ENCODE results near the gene PLXNC1.

The PLXNC1 gene

DNA sequence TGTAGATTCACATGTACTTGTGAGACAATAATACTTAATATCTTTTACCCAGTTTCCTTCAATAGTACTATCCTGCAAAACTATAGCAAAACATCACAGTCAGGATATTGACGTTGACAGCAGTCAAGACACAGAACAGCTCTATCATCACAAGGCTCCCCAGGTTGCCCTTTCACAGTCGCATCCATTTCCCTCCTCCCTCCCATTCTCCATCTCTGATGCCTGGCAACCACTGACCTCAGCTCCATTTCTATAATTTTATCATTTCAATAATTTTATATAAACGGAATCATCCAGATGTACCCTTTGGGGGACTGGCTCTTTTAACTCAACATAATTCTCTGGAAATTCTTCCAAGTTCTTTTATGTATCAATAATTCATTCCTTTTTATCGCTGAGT is 81.5 kb downstream of the PLXNC1 start:
- H3K27ac ChIP-seq (ENCODE audit: low read depth, low read length) = no peak overlapping the region
- H3K36me3 ChIP-seq (ENCODE audit: control insufficient read depth in 1 of 2, insufficient read depth in 2 of 2, low read length in 2 of 2) = no peaks in the 10 kb centered on the region
- no peaks in the 10 kb centered on the region for H3K27me3 ChIP-seq (ENCODE audit: insufficient read depth, low read length)
- no peak overlapping the region for H3K4me3 ChIP-seq (ENCODE audit: low read depth, low read length)
- no peak overlapping the region for H4K12ac ChIP-seq (ENCODE audit: low read depth, low read length)
- no peak overlapping the region for H4K8ac ChIP-seq (ENCODE audit: low read depth, low read length)
- H3K79me1 ChIP-seq (ENCODE audit: low read length) = no peaks in the 10 kb centered on the region
- H2AFZ ChIP-seq (ENCODE audit: insufficient read depth, low read length, poor library complexity) = no peak overlapping the region
- no CpG with 5 or more reads among the region's 4 CpGs for WGBS (ENCODE audit: extremely low coverage, insufficient coverage, insufficient read length)
- no peak overlapping the region for H3K18ac ChIP-seq (ENCODE audit: low read length)
- H2BK12ac ChIP-seq (ENCODE audit: low read length) = no peak overlapping the region
- no peaks in the 10 kb centered on the region for H3K4me1 ChIP-seq (ENCODE audit: control insufficient read depth in 1 of 2, insufficient read depth in 2 of 2, low read length in 2 of 2)
- no peak overlapping the region for H3K4me2 ChIP-seq (ENCODE audit: low read length)
- no peak overlapping the region for H3K14ac ChIP-seq (ENCODE audit: low read length)
- no peak overlapping the region for H4K91ac ChIP-seq (ENCODE audit: low read depth, low read length)
- no peak overlapping the region for H2BK5ac ChIP-seq (ENCODE audit: low read depth, low read length, poor library complexity)
- H2BK120ac ChIP-seq (ENCODE audit: insufficient read depth, low read length, poor library complexity) = no peak overlapping the region
- no peak overlapping the region for H3K9ac ChIP-seq (ENCODE audit: low read length)
- DNase-seq = no peak
- peaks cover 2% of the 10 kb centered on the region for H3K9me3 ChIP-seq (ENCODE audit: insufficient read depth, low read depth, low read length)
- no peak overlapping the region for H2AK5ac ChIP-seq (ENCODE audit: low read length)
- no peak overlapping the region for H3K4ac ChIP-seq (ENCODE audit: low read depth, low read length)
- no peak overlapping the region for H3K23ac ChIP-seq (ENCODE audit: low read length)
- no peaks in the 10 kb centered on the region for H3K79me2 ChIP-seq (ENCODE audit: control insufficient read depth, insufficient read depth, low read length, poor library complexity)

GRCh38 chr12:94230357-94230905 is 82.1 kb downstream of the PLXNC1 start:
- H4K8ac ChIP-seq (ENCODE audit: low read depth, low read length) = no peak overlapping the region

GRCh38 chr12:94231709-94232108 is 83.3 kb downstream of the PLXNC1 start:
- Histone ChIP-seq H4K8ac (ENCODE audit: low read depth, low read length) (no peak overlapping the region), H3K9ac (ENCODE audit: low read length) (no peak overlapping the region), H3K27me3 (ENCODE audit: insufficient read depth, low read length) (no peaks in the 10 kb centered on the region), H3K4ac (ENCODE audit: low read depth, low read length) (no peak overlapping the region), H3K23ac (ENCODE audit: low read length) (no peak overlapping the region), H3K4me2 (ENCODE audit: low read length) (no peak overlapping the region), H4K12ac (ENCODE audit: low read depth, low read length) (no peak overlapping the region), H4K91ac (ENCODE audit: low read depth, low read length) (no peak overlapping the region), H2BK12ac (ENCODE audit: low read length) (no peak overlapping the region), H3K9me3 (ENCODE audit: insufficient read depth, low read depth, low read length) (no peaks in the 10 kb centered on the region), H3K36me3 (ENCODE audit: control insufficient read depth in 1 of 2, insufficient read depth in 2 of 2, low read length in 2 of 2) (no peaks in the 10 kb centered on the region), H3K14ac (ENCODE audit: low read length) (no peak overlapping the region), H2AFZ (ENCODE audit: insufficient read depth, low read length, poor library complexity) (no peak overlapping the region), H3K18ac (ENCODE audit: low read length) (no peak overlapping the region), H2BK5ac (ENCODE audit: low read depth, low read length, poor library complexity) (no peak overlapping the region), H3K4me3 (ENCODE audit: low read depth, low read length) (no peak overlapping the region), H3K27ac (ENCODE audit: low read depth, low read length) (no peak overlapping the region), H3K79me1 (ENCODE audit: low read length) (no peaks in the 10 kb centered on the region), H3K79me2 (ENCODE audit: control insufficient read depth, insufficient read depth, low read length, poor library complexity) (no peaks in the 10 kb centered on the region), H3K4me1 (ENCODE audit: control insufficient read depth in 1 of 2, insufficient read depth in 2 of 2, low read length in 2 of 2) (no peaks in the 10 kb centered on the region), H2BK120ac (ENCODE audit: insufficient read depth, low read length, poor library complexity) (no peak overlapping the region), H2AK5ac (ENCODE audit: low read length) (no peak overlapping the region)
- no CpG with 5 or more reads among the region's 3 CpGs for WGBS (ENCODE audit: extremely low coverage, insufficient coverage, insufficient read length)
- no peak for DNase-seq

More at GRCh38 chr12:94230357-94230905, 82.1 kb downstream of the PLXNC1 start:
- no peak overlapping the region for H3K18ac ChIP-seq (ENCODE audit: low read length)
- no peak overlapping the region for H2AK5ac ChIP-seq (ENCODE audit: low read length)
- H3K4ac ChIP-seq (ENCODE audit: low read depth, low read length) = no peak overlapping the region
- H3K79me1 ChIP-seq (ENCODE audit: low read length) = no peaks in the 10 kb centered on the region
- no peak overlapping the region for H2BK5ac ChIP-seq (ENCODE audit: low read depth, low read length, poor library complexity)
- H4K12ac ChIP-seq (ENCODE audit: low read depth, low read length) = no peak overlapping the region
- H3K23ac ChIP-seq (ENCODE audit: low read length) = no peak overlapping the region
- DNase-seq = no peak
- H4K91ac ChIP-seq (ENCODE audit: low read depth, low read length) = no peak overlapping the region
- H2AFZ ChIP-seq (ENCODE audit: insufficient read depth, low read length, poor library complexity) = no peak overlapping the region
- no CpG with 5 or more reads among the region's 2 CpGs for WGBS (ENCODE audit: extremely low coverage, insufficient coverage, insufficient read length)
- peaks cover 2% of the 10 kb centered on the region for H3K9me3 ChIP-seq (ENCODE audit: insufficient read depth, low read depth, low read length)
- H3K9ac ChIP-seq (ENCODE audit: low read length) = no peak overlapping the region
- no peaks in the 10 kb centered on the region for H3K4me1 ChIP-seq (ENCODE audit: control insufficient read depth in 1 of 2, insufficient read depth in 2 of 2, low read length in 2 of 2)
- no peak overlapping the region for H3K4me3 ChIP-seq (ENCODE audit: low read depth, low read length)
- H2BK12ac ChIP-seq (ENCODE audit: low read length) = no peak overlapping the region
- no peak overlapping the region for H3K14ac ChIP-seq (ENCODE audit: low read length)
- no peak overlapping the region for H3K27ac ChIP-seq (ENCODE audit: low read depth, low read length)
- no peaks in the 10 kb centered on the region for H3K79me2 ChIP-seq (ENCODE audit: control insufficient read depth, insufficient read depth, low read length, poor library complexity)
- H3K4me2 ChIP-seq (ENCODE audit: low read length) = no peak overlapping the region
- H3K27me3 ChIP-seq (ENCODE audit: insufficient read depth, low read length) = no peaks in the 10 kb centered on the region
- no peaks in the 10 kb centered on the region for H3K36me3 ChIP-seq (ENCODE audit: control insufficient read depth in 1 of 2, insufficient read depth in 2 of 2, low read length in 2 of 2)
- H2BK120ac ChIP-seq (ENCODE audit: insufficient read depth, low read length, poor library complexity) = no peak overlapping the region

DNA sequence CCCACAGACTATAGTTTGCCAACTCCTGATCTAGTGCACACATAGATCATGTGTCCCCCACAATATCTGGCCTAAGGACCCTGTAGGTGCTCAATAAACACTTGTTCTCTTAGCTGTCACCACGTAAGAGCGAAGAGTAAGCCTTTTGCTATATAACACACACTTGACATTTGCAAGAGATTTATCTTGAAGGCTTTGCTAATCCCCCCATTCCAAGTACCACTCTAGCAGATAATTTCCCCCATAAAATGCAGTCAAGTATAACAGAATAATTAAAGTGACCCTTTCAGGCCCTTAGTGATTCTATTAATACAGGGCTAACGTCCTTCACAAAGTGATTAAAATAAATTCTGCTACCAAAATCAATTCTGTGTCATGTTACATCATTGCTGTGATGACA is 87.5 kb downstream of the PLXNC1 start:
- no peak for DNase-seq
- no peak overlapping the region for H4K12ac ChIP-seq (ENCODE audit: low read depth, low read length)
- H3K18ac ChIP-seq (ENCODE audit: low read length) = no peak overlapping the region
- no peak overlapping the region for H2BK5ac ChIP-seq (ENCODE audit: low read depth, low read length, poor library complexity)
- H3K4me1 ChIP-seq (ENCODE audit: control insufficient read depth in 1 of 2, insufficient read depth in 2 of 2, low read length in 2 of 2) = no peaks in the 10 kb centered on the region
- H3K27ac ChIP-seq (ENCODE audit: low read depth, low read length) = no peak overlapping the region
- H4K8ac ChIP-seq (ENCODE audit: low read depth, low read length) = no peak overlapping the region
- H3K27me3 ChIP-seq (ENCODE audit: insufficient read depth, low read length) = no peaks in the 10 kb centered on the region
- H4K91ac ChIP-seq (ENCODE audit: low read depth, low read length) = no peak overlapping the region
- H3K79me1 ChIP-seq (ENCODE audit: low read length) = no peaks in the 10 kb centered on the region
- H3K23ac ChIP-seq (ENCODE audit: low read length) = no peak overlapping the region
- H3K36me3 ChIP-seq (ENCODE audit: control insufficient read depth in 1 of 2, insufficient read depth in 2 of 2, low read length in 2 of 2) = no peaks in the 10 kb centered on the region
- H3K4ac ChIP-seq (ENCODE audit: low read depth, low read length) = no peak overlapping the region
- WGBS (ENCODE audit: extremely low coverage, insufficient coverage, insufficient read length) = no CpG with 5 or more reads among the region's 3 CpGs
- no peak overlapping the region for H3K4me2 ChIP-seq (ENCODE audit: low read length)
- H2BK120ac ChIP-seq (ENCODE audit: insufficient read depth, low read length, poor library complexity) = no peak overlapping the region
- H3K14ac ChIP-seq (ENCODE audit: low read length) = no peak overlapping the region
- no peaks in the 10 kb centered on the region for H3K79me2 ChIP-seq (ENCODE audit: control insufficient read depth, insufficient read depth, low read length, poor library complexity)
- no peak overlapping the region for H3K9ac ChIP-seq (ENCODE audit: low read length)
- no peak overlapping the region for H2AFZ ChIP-seq (ENCODE audit: insufficient read depth, low read length, poor library complexity)
- no peak overlapping the region for H2BK12ac ChIP-seq (ENCODE audit: low read length)
- H3K9me3 ChIP-seq (ENCODE audit: insufficient read depth, low read depth, low read length) = no peaks in the 10 kb centered on the region
- H2AK5ac ChIP-seq (ENCODE audit: low read length) = no peak overlapping the region
- no peak overlapping the region for H3K4me3 ChIP-seq (ENCODE audit: low read depth, low read length)
